Measurements from ENCODE around the gene GUCA1A. TPM values are rescaled to one million over a fixed set of nuclear protein-coding genes. Genes with fewer than 3 reads are reported as not detected.

Gene GUCA1A
- total RNA-seq, 3 donors from 2014 or later (not counting 1 experiment from before 2014, with no cell fraction given) = not detected

DNA sequence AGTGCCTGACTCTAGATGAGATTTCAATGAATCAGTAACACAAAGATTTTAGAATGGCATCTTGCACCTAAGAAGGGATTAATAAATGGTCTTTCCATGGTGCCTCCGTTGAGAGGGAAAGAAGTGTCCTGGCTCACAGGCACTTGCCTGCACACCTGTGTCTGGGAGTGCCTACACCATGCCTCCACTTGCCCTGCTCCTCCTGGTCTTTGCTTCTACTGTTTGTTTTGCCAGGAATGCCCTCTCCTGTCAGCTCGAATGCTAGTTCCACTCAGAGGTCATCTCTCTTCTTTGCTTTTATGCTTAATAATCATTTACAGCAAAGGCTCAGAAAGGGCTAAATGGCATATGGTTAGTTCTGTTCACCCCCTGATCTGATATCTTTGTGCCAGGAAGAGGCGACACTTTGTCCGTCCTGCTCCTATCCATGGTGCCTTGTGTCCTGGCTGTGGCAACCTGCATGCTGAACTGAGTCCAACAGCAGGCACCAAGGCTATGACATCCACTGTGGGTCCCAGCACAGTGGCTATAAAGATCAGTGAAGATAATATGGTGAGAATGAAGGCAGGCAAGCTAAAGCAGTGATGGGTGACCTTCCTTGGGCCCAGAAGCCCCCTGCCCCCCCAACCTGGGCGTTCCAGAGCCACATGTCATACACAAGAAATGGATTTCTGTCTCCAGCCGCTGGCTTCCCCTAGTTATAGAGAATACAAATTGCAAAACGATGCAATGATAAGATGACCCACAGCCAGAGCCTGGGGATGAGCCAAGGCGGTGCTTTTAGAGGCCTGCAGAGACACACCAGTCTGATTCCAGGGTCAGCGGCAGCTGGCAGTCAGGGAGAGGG, 32.2 kb upstream of the GUCA1A start:
- Mint-ChIP-seq H3K27me3 (ENCODE audit: low read depth in 2 of 2) (peaks cover 26 to 34% of the 10 kb centered on the region in 2 donors), H3K27ac (no peak overlapping the region), H3K9me3 (no peaks in the 10 kb centered on the region), H3K4me1 (peaks cover 0 to 5% of the 10 kb centered on the region in 2 donors), H3K36me3 (no peaks in the 10 kb centered on the region), H3K4me3 (no peak overlapping the region)
- TF ChIP-seq, protein P1, sequence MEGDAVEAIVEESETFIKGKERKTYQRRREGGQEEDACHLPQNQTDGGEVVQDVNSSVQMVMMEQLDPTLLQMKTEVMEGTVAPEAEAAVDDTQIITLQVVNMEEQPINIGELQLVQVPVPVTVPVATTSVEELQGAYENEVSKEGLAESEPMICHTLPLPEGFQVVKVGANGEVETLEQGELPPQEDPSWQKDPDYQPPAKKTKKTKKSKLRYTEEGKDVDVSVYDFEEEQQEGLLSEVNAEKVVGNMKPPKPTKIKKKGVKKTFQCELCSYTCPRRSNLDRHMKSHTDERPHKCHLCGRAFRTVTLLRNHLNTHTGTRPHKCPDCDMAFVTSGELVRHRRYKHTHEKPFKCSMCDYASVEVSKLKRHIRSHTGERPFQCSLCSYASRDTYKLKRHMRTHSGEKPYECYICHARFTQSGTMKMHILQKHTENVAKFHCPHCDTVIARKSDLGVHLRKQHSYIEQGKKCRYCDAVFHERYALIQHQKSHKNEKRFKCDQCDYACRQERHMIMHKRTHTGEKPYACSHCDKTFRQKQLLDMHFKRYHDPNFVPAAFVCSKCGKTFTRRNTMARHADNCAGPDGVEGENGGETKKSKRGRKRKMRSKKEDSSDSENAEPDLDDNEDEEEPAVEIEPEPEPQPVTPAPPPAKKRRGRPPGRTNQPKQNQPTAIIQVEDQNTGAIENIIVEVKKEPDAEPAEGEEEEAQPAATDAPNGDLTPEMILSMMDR (IDR thresholded peaks at IDR 0.05) = no peak
- DNase-seq = no peak
- ATAC-seq = no peak
- Histone ChIP-seq H3K36me3 (ENCODE audit: control insufficient read depth, insufficient read depth, low read length) (no peaks in the 10 kb centered on the region), H3K4me1 (ENCODE audit: control insufficient read depth, insufficient read depth, low read length) (peaks cover 16% of the 10 kb centered on the region), H3K9me3 (ENCODE audit: control insufficient read depth, insufficient read depth, low read length) (no peaks in the 10 kb centered on the region), H3K27me3 (ENCODE audit: control insufficient read depth, insufficient read depth, low read length) (peaks cover 19% of the 10 kb centered on the region), H3K4me3 (ENCODE audit: low read length) (no peak overlapping the region), H3K27ac (ENCODE audit: low read length) (no peak overlapping the region)
- 81% methylated on average over 9 of the region's 9 CpGs for WGBS (ENCODE audit: insufficient coverage)
- intact Hi-C loops (cut with micrococcal nuclease) = no loop called here

DNA sequence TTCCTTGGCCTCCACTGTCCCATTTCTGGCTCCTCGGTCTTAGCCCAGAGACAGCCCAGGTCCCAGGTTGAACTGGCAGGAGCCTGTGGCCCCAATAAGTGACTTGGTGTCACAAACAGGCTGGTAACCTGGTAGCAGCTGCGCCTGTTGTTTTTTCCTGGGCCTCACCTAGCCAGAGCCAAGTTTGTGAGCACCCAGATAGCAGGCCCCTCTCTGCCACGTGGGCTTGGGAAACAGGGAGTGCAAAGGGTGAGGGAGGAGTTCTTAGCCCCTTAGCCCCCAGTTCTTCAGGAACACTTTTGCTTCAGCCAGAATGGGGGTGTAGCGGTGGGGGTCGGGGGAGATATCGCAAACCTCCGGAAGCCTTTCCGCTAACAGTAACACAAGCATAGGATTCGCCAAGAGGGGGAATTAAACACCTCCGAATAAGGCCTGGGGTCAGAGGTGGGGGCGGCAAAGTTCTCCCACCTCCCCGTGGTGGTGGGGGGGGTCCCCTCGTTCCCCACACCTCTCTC, 31.5 kb upstream of the GUCA1A start:
- peaks cover 13% of the 10 kb centered on the region for H3K4me1 ChIP-seq (ENCODE audit: control insufficient read depth, insufficient read depth, low read length)
- Mint-ChIP-seq H3K36me3 (no peaks in the 10 kb centered on the region), H3K27me3 (ENCODE audit: low read depth in 2 of 2) (peaks cover 26 to 34% of the 10 kb centered on the region in 2 donors), H3K27ac (no peak overlapping the region), H3K4me1 (peaks cover 0 to 5% of the 10 kb centered on the region in 2 donors), H3K4me3 (no peak overlapping the region), H3K9me3 (no peaks in the 10 kb centered on the region)
- H3K27me3 ChIP-seq (ENCODE audit: control insufficient read depth, insufficient read depth, low read length) = peaks cover 19% of the 10 kb centered on the region
- H3K27ac ChIP-seq (ENCODE audit: low read length) = no peak overlapping the region
- no peaks in the 10 kb centered on the region for H3K36me3 ChIP-seq (ENCODE audit: control insufficient read depth, insufficient read depth, low read length)
- TF ChIP-seq, protein P1 (IDR thresholded peaks at IDR 0.05) = no peak
- H3K4me3 ChIP-seq (ENCODE audit: low read length) = no peak overlapping the region
- no peaks in the 10 kb centered on the region for H3K9me3 ChIP-seq (ENCODE audit: control insufficient read depth, insufficient read depth, low read length)
- intact Hi-C loops (cut with micrococcal nuclease) = no loop called here
- DNase-seq (no peak), ATAC-seq (no peak)
- 73% methylated on average over 11 of the region's 13 CpGs for WGBS (ENCODE audit: insufficient coverage)

DNA sequence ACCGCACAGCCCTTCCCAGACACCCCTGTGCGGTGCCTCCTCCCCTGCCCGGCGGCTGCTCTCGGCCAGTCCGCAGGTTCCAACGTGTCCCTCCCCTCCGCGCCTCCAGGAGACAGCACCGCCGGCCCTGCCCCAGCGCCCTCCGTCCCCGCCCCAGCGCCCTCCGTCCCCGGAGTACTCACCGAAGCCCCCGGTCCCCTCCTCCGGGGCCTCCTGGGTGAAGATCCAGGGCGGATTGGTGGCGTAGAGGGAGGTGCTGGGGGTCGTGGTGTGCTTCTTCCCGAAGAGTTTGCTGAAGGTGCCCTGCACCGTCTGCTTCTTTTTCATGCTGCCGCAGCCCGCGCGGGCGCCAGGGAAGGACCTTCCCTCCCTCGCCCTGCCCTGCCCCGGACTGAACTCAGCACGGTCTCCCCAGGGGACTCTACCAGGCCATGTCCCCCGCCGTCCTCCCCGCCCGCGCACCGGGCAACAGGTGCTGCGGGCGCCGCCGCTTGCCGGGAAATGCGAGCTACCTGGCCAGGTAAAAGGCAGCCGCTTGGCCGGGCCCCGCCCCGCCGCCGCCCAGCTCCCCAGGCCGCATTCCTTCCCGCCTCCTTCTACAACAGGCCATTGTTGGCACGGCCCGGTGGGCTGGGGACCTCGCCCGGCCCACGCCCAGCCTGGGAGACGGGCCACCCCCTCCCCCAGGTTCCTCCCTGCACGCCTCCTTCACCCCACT, 30.9 kb upstream of the GUCA1A start, which contains the start of gene C6orf132:
C6orf132 (minus strand) TSS at position 503 of the 718 bp plus-strand sequence; CDS start at position 327, 176 bp downstream.
- Histone ChIP-seq H3K27ac (ENCODE audit: low read length) (no peak within 1 kb of the TSS), H3K4me3 (ENCODE audit: low read length) (no peak within 1 kb of the TSS), H3K36me3 (ENCODE audit: control insufficient read depth, insufficient read depth, low read length) (no peaks in the 10 kb centered on the region), H3K4me1 (ENCODE audit: control insufficient read depth, insufficient read depth, low read length) (peaks cover 11% of the 10 kb centered on the region), H3K9me3 (ENCODE audit: control insufficient read depth, insufficient read depth, low read length) (no peaks in the 10 kb centered on the region), H3K27me3 (ENCODE audit: control insufficient read depth, insufficient read depth, low read length) (peaks cover 19% of the 10 kb centered on the region)
- Mint-ChIP-seq H3K27me3 (ENCODE audit: low read depth in 2 of 2) (peaks cover 26 to 34% of the 10 kb centered on the region in 2 donors), H3K4me3 (no peak within 1 kb of the TSS), H3K36me3 (no peaks in the 10 kb centered on the region), H3K27ac (no peak within 1 kb of the TSS), H3K9me3 (no peaks in the 10 kb centered on the region), H3K4me1 (peaks cover 0 to 5% of the 10 kb centered on the region in 2 donors)
- intact Hi-C loops (cut with micrococcal nuclease) = no loop called here
- 5% methylated on average over 60 of the region's 60 CpGs for WGBS (ENCODE audit: insufficient coverage)
- TF ChIP-seq, protein P1 (IDR thresholded peaks at IDR 0.05) = no peak
- ATAC-seq = no peak
- no peak for DNase-seq

All from natural killer cell (primary cell).